ENCODE measurements around the gene MRPL41.
"Not testable (repeated sequence)": the region's sequence is repeated elsewhere in the genome, so short reads cannot be mapped to it uniquely, and the experiment has no call there.

DNA sequence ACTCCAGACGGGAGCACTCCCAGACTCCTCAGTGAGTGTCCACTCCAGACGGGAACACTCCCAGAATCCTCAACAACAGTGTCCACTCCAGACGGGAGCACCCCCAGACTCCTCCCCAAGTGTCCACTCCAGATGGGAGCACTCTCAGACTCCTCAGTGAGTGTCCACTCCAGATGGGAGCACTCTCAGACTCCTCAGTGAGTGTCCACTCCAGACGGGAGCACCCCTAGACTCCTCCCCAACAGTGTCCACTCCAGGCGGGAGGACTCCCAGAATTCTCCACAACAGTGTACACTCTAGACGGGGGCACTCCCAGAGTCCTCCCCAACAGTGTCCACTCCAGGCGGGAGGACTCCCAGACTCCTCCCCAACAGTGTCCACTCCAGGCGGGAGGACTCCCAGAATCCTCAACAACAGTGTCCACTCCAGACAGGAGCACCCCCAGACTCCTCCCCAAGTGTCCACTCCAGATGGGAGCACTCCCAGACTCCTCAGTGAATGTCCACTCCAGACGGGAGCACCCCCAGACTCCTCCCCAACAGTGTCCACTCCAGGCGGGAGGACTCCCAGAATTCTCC, 18.7 kb upstream of the MRPL41 start:
- TF ChIP-seq POLR2A (IDR thresholded peaks at IDR 0.05; ENCODE audit: low read length); GATA1 (IDR thresholded peaks at IDR 0.05; ENCODE audit: low read depth, low read length): not testable (repeated sequence)

Measured in erythroblast (primary cell).